ENCODE measurements around the gene KCNH1. TPM values are rescaled to one million over a fixed set of nuclear protein-coding genes. Genes with fewer than 3 reads are reported as not detected.
"Not testable (repeated sequence)": the region's sequence is repeated elsewhere in the genome, so short reads cannot be mapped to it uniquely, and the experiment has no call there.

KCNH1 gene
- total RNA-seq, 4 donors from 2014 or later = 0.29 to 0.67 (median 0.38) TPM

- H3K27me3 ChIP-seq = no peaks in the 10 kb centered on the region
- intact Hi-C loops (cut with DNase I; ENCODE audit: low total_unique reads) = no loop called here
These were observed 120.4 kb downstream of the KCNH1 start for GRCh38 chr1:211013346-211014240.

GRCh38 chr1:211011128-211011527 is 122.8 kb downstream of the KCNH1 start:
- H3K36me3 ChIP-seq; in situ Hi-C loops (cut with MboI; ENCODE audit: low sequenced_read_pairs in 4 of 4); DNase-seq; H3K9me3 ChIP-seq; intact Hi-C loops (cut with DNase I; ENCODE audit: low total_unique reads); H3K27me3 ChIP-seq; H3K27ac ChIP-seq; H3K4me1 ChIP-seq; ATAC-seq; H3K4me3 ChIP-seq: not testable (repeated sequence)

More at GRCh38 chr1:211013346-211014240, 120.4 kb downstream of the KCNH1 start:
- H3K9me3 ChIP-seq = no peaks in the 10 kb centered on the region
- no peak for TF ChIP-seq POLR2A (IDR thresholded peaks at IDR 0.05)
- TF ChIP-seq CTCF (IDR thresholded peaks at IDR 0.05 in 4 of 5, conservative IDR thresholded peaks at IDR 0.05 in 1 of 5) = no peak
- no peak overlapping the region for H3K4me3 ChIP-seq
- no peaks in the 10 kb centered on the region for H3K36me3 ChIP-seq
- in situ Hi-C loops (cut with MboI; ENCODE audit: low sequenced_read_pairs in 4 of 4) = no loop called here
- DNase-seq (no peak), ATAC-seq (no peak)
- no peaks in the 10 kb centered on the region for H3K4me1 ChIP-seq
- no peak overlapping the region for H3K27ac ChIP-seq

- Histone ChIP-seq H3K4me1 (no peaks in the 10 kb centered on the region), H3K27me3 (no peaks in the 10 kb centered on the region), H3K9me3 (no peaks in the 10 kb centered on the region), H3K27ac (no peak overlapping the region), H3K4me3 (no peak overlapping the region), H3K36me3 (no peaks in the 10 kb centered on the region)
- intact Hi-C loops (cut with DNase I; ENCODE audit: low total_unique reads) (no loop called here), in situ Hi-C loops (cut with MboI; ENCODE audit: low sequenced_read_pairs in 4 of 4) (no loop called here)
- no peak for ATAC-seq
- DNase-seq = no peak
- no peak for TF ChIP-seq CTCF (IDR thresholded peaks at IDR 0.05 in 4 of 5, conservative IDR thresholded peaks at IDR 0.05 in 1 of 5)
- no peak for TF ChIP-seq POLR2A (IDR thresholded peaks at IDR 0.05)
These were observed 124.0 kb downstream of the KCNH1 start for GRCh38 chr1:211009944-211010343.

DNA sequence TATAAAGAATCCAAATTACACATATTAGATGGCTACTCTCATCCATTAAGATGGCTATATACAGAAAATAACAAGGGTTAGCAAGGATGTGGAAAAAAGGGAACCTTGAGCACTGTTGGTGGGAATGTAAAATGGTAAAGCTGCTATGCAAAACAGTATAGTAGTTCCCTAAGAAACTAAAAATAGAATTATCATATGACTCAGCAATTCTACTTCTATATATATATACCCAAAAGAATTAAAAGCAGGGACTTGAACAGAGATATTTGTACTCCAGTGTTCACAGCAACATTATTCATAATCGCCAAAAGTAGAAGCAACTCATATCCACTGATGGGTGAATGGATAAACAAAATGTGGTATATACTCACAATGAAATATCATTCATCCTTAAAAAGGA is 126.1 kb downstream of the KCNH1 start:
- Histone ChIP-seq H3K9me3 (no peaks in the 10 kb centered on the region), H3K4me1 (no peaks in the 10 kb centered on the region), H3K27ac (no peak overlapping the region), H3K27me3 (no peaks in the 10 kb centered on the region), H3K36me3 (no peaks in the 10 kb centered on the region), H3K4me3 (no peak overlapping the region)
- in situ Hi-C loops (cut with MboI; ENCODE audit: low sequenced_read_pairs in 4 of 4) = no loop called here
- DNase-seq (no peak), ATAC-seq (no peak)
- intact Hi-C loops (cut with DNase I; ENCODE audit: low total_unique reads) = no loop called here
- TF ChIP-seq POLR2A (IDR thresholded peaks at IDR 0.05) (no peak), CTCF (IDR thresholded peaks at IDR 0.05 in 4 of 5, conservative IDR thresholded peaks at IDR 0.05 in 1 of 5) (no peak)

GRCh38 chr1:210995931-210996330 is 138.0 kb downstream of the KCNH1 start:
- H3K4me1 ChIP-seq; in situ Hi-C loops (cut with MboI; ENCODE audit: low sequenced_read_pairs in 4 of 4); H3K9me3 ChIP-seq; intact Hi-C loops (cut with DNase I; ENCODE audit: low total_unique reads); H3K27ac ChIP-seq; H3K36me3 ChIP-seq; ATAC-seq; DNase-seq; H3K27me3 ChIP-seq; H3K4me3 ChIP-seq: not testable (repeated sequence)
